ENCODE data around the gene CACNA1D. TPM values are rescaled to one million over a fixed set of nuclear protein-coding genes. Genes with fewer than 3 reads are reported as not detected.

The CACNA1D gene
- total RNA-seq, 1 donor from 2014 or later = 0.95 TPM

- H3K36me3 Mint-ChIP-seq (ENCODE audit: low read depth) = no peaks in the 10 kb centered on the region
- DNase-seq (ENCODE audit: low spot score) = no peak
- TF ChIP-seq CTCF (IDR thresholded peaks at IDR 0.05) = no peak
- no peak overlapping the region for H3K27ac Mint-ChIP-seq (ENCODE audit: unreplicated experiment)
- no peaks in the 10 kb centered on the region for H3K9me3 Mint-ChIP-seq (ENCODE audit: low read depth)
- H3K4me3 Mint-ChIP-seq (ENCODE audit: unreplicated experiment) = no peak overlapping the region
- no peaks in the 10 kb centered on the region for H3K4me1 Mint-ChIP-seq (ENCODE audit: low read depth)
- H3K27me3 Mint-ChIP-seq (ENCODE audit: low read depth) = peaks cover 34% of the 10 kb centered on the region
Measured at GRCh38 chr3:53511246-53511645, 16.8 kb downstream of the CACNA1D start.

DNA sequence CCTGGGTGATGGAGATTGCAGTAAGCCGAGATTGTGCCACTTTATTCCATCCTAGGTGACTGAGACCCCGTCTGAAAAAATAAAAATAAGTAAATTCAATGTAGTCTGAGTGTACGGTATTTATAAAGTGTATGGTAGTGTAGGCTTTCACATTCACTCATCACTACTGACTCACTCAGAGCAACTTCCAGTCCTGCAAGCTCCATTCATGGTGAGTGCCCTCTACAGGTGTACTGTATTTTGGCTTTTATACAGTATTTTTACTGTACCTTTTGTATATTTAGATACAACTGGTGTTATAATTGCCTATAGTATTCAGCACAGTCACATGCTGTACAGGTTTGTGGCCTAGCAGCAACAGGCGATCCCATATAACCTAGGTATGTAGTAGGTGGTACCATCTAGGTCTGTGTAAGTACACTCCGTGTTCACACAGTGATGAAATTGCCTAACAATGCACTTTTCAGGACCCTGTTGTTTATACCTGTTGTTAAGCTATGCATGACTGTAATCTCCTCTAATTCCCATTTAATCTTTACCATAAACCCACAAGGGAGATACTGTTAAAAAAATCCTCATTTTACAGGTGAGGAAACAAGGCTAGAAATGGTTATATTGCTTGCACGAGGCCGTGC, 19.3 kb downstream of the CACNA1D start:
- Mint-ChIP-seq H3K36me3 (ENCODE audit: low read depth) (no peaks in the 10 kb centered on the region), H3K4me3 (ENCODE audit: unreplicated experiment) (no peak overlapping the region), H3K27ac (ENCODE audit: unreplicated experiment) (no peak overlapping the region), H3K9me3 (ENCODE audit: low read depth) (no peaks in the 10 kb centered on the region), H3K4me1 (ENCODE audit: low read depth) (no peaks in the 10 kb centered on the region), H3K27me3 (ENCODE audit: low read depth) (peaks cover 29% of the 10 kb centered on the region)
- TF ChIP-seq CTCF (IDR thresholded peaks at IDR 0.05) = peak; percentile 27
- DNase-seq (ENCODE audit: low spot score) = no peak

DNA sequence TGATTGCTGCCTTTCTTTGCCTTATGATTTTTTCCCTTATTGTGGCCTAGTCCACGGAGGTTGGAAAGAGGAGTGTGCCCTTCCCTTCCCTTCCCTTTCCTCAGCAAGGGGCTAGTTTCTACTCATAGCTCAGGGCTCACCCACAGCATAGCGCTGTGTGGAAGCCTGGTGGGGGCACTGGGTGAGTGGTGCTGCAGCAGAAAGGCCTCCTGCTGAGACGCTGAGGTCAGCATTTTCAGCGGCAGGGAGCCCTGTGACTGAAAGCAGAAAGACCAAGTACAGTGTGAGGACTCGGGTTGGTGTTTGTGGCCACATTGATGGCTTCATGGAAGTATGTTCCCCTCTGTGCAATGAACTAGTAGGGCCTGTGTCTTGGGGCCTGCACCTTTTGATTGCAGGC, 21.9 kb downstream of the CACNA1D start:
- Mint-ChIP-seq H3K4me3 (ENCODE audit: unreplicated experiment) (no peak overlapping the region), H3K4me1 (ENCODE audit: low read depth) (no peaks in the 10 kb centered on the region), H3K27me3 (ENCODE audit: low read depth) (peaks cover 14% of the 10 kb centered on the region), H3K36me3 (ENCODE audit: low read depth) (no peaks in the 10 kb centered on the region), H3K9me3 (ENCODE audit: low read depth) (no peaks in the 10 kb centered on the region), H3K27ac (ENCODE audit: unreplicated experiment) (no peak overlapping the region)
- no peak for TF ChIP-seq CTCF (IDR thresholded peaks at IDR 0.05)
- no peak for DNase-seq (ENCODE audit: low spot score)

- Mint-ChIP-seq H3K36me3 (ENCODE audit: low read depth) (no peaks in the 10 kb centered on the region), H3K27me3 (ENCODE audit: low read depth) (peaks cover 9% of the 10 kb centered on the region), H3K27ac (ENCODE audit: unreplicated experiment) (no peak overlapping the region), H3K9me3 (ENCODE audit: low read depth) (no peaks in the 10 kb centered on the region), H3K4me3 (ENCODE audit: unreplicated experiment) (no peak overlapping the region), H3K4me1 (ENCODE audit: low read depth) (no peaks in the 10 kb centered on the region)
- DNase-seq (ENCODE audit: low spot score) = no peak
- TF ChIP-seq CTCF (IDR thresholded peaks at IDR 0.05) = no peak
Measured at GRCh38 chr3:53518495-53518981, 24.1 kb downstream of the CACNA1D start.

DNA sequence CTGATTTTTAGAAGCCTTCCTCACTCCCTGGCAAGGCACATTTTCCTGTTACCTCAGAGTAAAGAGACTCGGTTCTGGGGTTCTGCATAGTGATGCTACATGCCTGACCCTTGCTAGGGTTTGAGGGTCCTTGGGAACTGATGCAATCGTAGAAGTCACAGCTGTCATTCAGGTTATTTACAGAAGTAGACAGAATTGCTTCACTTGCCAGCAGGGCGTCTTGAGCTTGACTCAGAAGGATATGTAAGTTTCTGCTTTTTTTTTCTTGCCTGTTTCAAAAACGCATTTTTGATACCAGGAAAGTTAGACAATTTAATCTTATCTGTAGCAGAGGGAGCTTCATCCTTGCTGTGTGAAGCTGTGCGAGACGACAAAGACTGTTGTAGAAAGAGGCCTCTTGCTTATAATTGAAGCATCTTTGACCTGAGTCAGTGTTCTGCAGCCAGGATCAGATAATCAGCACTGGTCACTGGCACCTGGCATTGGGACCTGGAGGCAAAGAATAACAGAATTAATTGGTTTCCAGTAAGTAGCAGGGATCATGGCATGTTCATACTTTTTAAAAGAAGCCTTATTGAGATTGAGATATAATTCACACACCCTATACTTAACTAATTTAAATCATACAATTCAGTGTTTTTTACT, 24.8 kb downstream of the CACNA1D start:
- Mint-ChIP-seq H3K36me3 (ENCODE audit: low read depth) (no peaks in the 10 kb centered on the region), H3K4me1 (ENCODE audit: low read depth) (no peaks in the 10 kb centered on the region), H3K4me3 (ENCODE audit: unreplicated experiment) (no peak overlapping the region), H3K9me3 (ENCODE audit: low read depth) (no peaks in the 10 kb centered on the region), H3K27me3 (ENCODE audit: low read depth) (peaks cover 11% of the 10 kb centered on the region), H3K27ac (ENCODE audit: unreplicated experiment) (no peak overlapping the region)
- DNase-seq (ENCODE audit: low spot score) = no peak
- no peak for TF ChIP-seq CTCF (IDR thresholded peaks at IDR 0.05)
